ENCODE measurements around the gene CYB5A. TPM values are rescaled to one million over a fixed set of nuclear protein-coding genes. Genes with fewer than 3 reads are reported as not detected.

Gene CYB5A
- total and polyA plus RNA-seq, 2 of the 8 experiments (the other 6 are each of a cell fraction or from before 2014, with no cell fraction given), result 154 to 195 TPM

GRCh38 chr18:74292541-74292858 is 737 bp upstream of the CYB5A start:
- Histone ChIP-seq H2BK15ac (ENCODE audit: low read length) (no peak overlapping the region), H3K23ac (ENCODE audit: insufficient read length) (no peak overlapping the region), H4K5ac (ENCODE audit: insufficient read length, low read depth, low read length) (no peak overlapping the region), H3K36me3 (ENCODE audit: control insufficient read depth in 2 of 4, insufficient read depth in 4 of 4, low read length in 3 of 4) (no peaks in the 10 kb centered on the region), H3K79me2 (ENCODE audit: control insufficient read depth in 1 of 2, insufficient read depth in 2 of 2, low read length in 2 of 2) (peaks cover 8 to 34% of the 10 kb centered on the region in 2 experiments), H3K4me3 (ENCODE audit: extremely low read depth in 1 of 4, insufficient read depth in 2 of 4, low read depth in 3 of 4, low read length in 4 of 4) (peak overlapping the region; percentile 79 to 97 (median 86)), H3K4me2 (ENCODE audit: insufficient read depth in 1 of 2, low read depth in 2 of 2, low read length in 2 of 2) (peak overlapping the region; percentile 83 to 87), H3K27me3 (replicated peaks in 1 of 4; ENCODE audit: control insufficient read depth in 3 of 4, extremely low read depth in 1 of 4, insufficient read depth in 3 of 4, low read length in 3 of 4) (no peaks in the 10 kb centered on the region), H2BK20ac (ENCODE audit: low read length) (no peak overlapping the region), H2BK120ac (replicated peaks; ENCODE audit: low read depth, low read length) (no peak overlapping the region), H4K8ac (ENCODE audit: extremely low read depth, insufficient read depth, low read length) (peak overlapping the region; percentile 9; the same call in 1 of the 2 replicates), H3K4ac (replicated peaks; ENCODE audit: insufficient read length, low read depth, low read length) (no peak overlapping the region), H3K27ac (ENCODE audit: low read depth, low read length) (no peak overlapping the region), H3K4me1 (replicated peaks in 1 of 4; ENCODE audit: control insufficient read depth in 3 of 4, insufficient read depth in 4 of 4, low read length in 3 of 4) (peaks cover 4 to 16% (median 7%) of the 10 kb centered on the region in 4 experiments; a peak in 6 of 7 replicates), H3K18ac (ENCODE audit: extremely low read depth, low read length) (no peak overlapping the region), H3K9ac (replicated peaks in 1 of 4; ENCODE audit: extremely low read depth in 1 of 4, low read depth in 3 of 4, low read length in 3 of 4) (peak overlapping the region in 1 of 4 experiments; percentile 72; a peak in 2 of 7 replicates), H2BK12ac (ENCODE audit: low read depth, low read length) (no peak overlapping the region), H3K56ac (replicated peaks; ENCODE audit: insufficient read length, low read depth, low read length) (peak overlapping the region; percentile 10), H3K9me3 (ENCODE audit: insufficient read depth in 2 of 2, low read depth in 1 of 2, low read length in 1 of 2) (peaks cover 0 to 6% of the 10 kb centered on the region in 2 experiments; a peak in 1 of 4 replicates), H3K14ac (ENCODE audit: insufficient read length) (no peak overlapping the region), H3K23me2 (ENCODE audit: low read depth, low read length) (peaks cover 8% of the 10 kb centered on the region; the same call in 1 of the 2 replicates), H2AFZ (ENCODE audit: low read length) (peak overlapping the region; percentile 95; the same call in 1 of the 2 replicates), H4K20me1 (replicated peaks in 1 of 2; ENCODE audit: control insufficient read depth in 1 of 2, insufficient read depth in 2 of 2, low read length in 2 of 2) (no peaks in the 10 kb centered on the region), H3K79me1 (ENCODE audit: low read depth, low read length) (peaks cover 5% of the 10 kb centered on the region), H4K91ac (replicated peaks; ENCODE audit: insufficient read length, low read length) (no peak overlapping the region), H2AK5ac (ENCODE audit: low read depth, low read length) (no peak overlapping the region), H2BK5ac (ENCODE audit: low read depth, low read length) (no peak overlapping the region)
- ChIA-PET CTCF (ENCODE audit: partially characterized antibody) (interaction anchor here (1.0 kb wide), 1 partner anchor 95 kb away, joined by 3 read pairs; no protein-coding TSS in a partner anchor), POLR2A (ENCODE audit: partially characterized antibody) (interaction anchor here (1.2 kb wide), 1 partner anchor 11 kb away, joined by 3 read pairs; no protein-coding TSS in a partner anchor)
- FAIRE-seq, result no peak
- DNase-seq (ENCODE audit: low read depth in 1 of 2, low spot score in 2 of 2), result no peak
- 23% methylated on average over 4 of the region's 4 CpGs; no CpG with 5 or more reads in 1 of the 2 experiments for WGBS, 2 experiments (ENCODE audit: extremely low coverage in 1 of 2, insufficient coverage in 1 of 2, insufficient read length in 1 of 2, insufficient replicate concordance in 2 of 2, low coverage in 1 of 2, low lambda C conversion rate in 2 of 2, missing lambda C conversion rate in 1 of 2)
- no peak for TF ChIP-seq CHD1 (IDR thresholded peaks at IDR 0.05; ENCODE audit: low read depth, low read length)

Measured in H1 (cell line).